BE2C (cell line): ENCODE measurements around the gene MAPK8IP1.

Experiments used
- DNase-seq: peaks from one replicate; pipeline ENCODE4 v3.0.0-alpha.2; 2020
- H3K27me3 ChIP-seq: fragments of 250-450 bp; sonication (Bioruptor Pico); 2 replicates; pipeline ENCODE4 v1.5.1; 2020; ENCODE audit warnings: mild to moderate bottlenecking
- H3K36me3 ChIP-seq: fragments of 250-450 bp; sonication (Bioruptor Pico); 2 replicates; pipeline ENCODE4 v1.5.1; 2020; ENCODE audit warnings: mild to moderate bottlenecking
- H3K4me1 ChIP-seq: fragments of 250-450 bp; sonication (Bioruptor Pico); 2 replicates; pipeline ENCODE4 v1.5.1; 2020
- H3K4me3 ChIP-seq: 2 replicates; pipeline ENCODE4 v1.5.1; 2011; ENCODE audit warnings: low read depth, low read length
- H3K9me3 ChIP-seq: fragments of 250-450 bp; sonication (Bioruptor Pico); 2 replicates; pipeline ENCODE4 v1.5.1; 2020
- CTCF ChIP-seq: IDR thresholded peaks from 2 replicates; pipeline ENCODE4 v1.5.1; 2012; ENCODE audit warnings: mild to moderate bottlenecking, low read depth, low read length

The MAPK8IP1 gene

GRCh38 chr11:45933846-45934579, 48.6 kb downstream of the MAPK8IP1 start:
- peaks cover 4% of the 10 kb centered on the region; the same call in 1 of the 2 replicates for H3K36me3 ChIP-seq
- DNase-seq: no peak

GRCh38 chr11:45934580-45935318, 49.3 kb downstream of the MAPK8IP1 start:
- H3K4me3 ChIP-seq: no peak overlapping the region
- peaks cover 4% of the 10 kb centered on the region; the same call in 1 of the 2 replicates for H3K36me3 ChIP-seq
- no peaks in the 10 kb centered on the region for H3K27me3 ChIP-seq
- no peaks in the 10 kb centered on the region for H3K9me3 ChIP-seq
- H3K4me1 ChIP-seq: no peaks in the 10 kb centered on the region
- TF ChIP-seq CTCF: no peak
- DNase-seq: no peak

More at GRCh38 chr11:45933846-45934579, 48.6 kb downstream of the MAPK8IP1 start:
- no peaks in the 10 kb centered on the region for H3K4me1 ChIP-seq
- H3K27me3 ChIP-seq: no peaks in the 10 kb centered on the region
- H3K4me3 ChIP-seq: no peak overlapping the region
- H3K9me3 ChIP-seq: no peaks in the 10 kb centered on the region
- no peak for TF ChIP-seq CTCF

GRCh38 chr11:45935349-45936064, 50.1 kb downstream of the MAPK8IP1 start:
- H3K27me3 ChIP-seq: no peaks in the 10 kb centered on the region
- H3K9me3 ChIP-seq: no peaks in the 10 kb centered on the region
- no peak overlapping the region for H3K4me3 ChIP-seq
- no peak for DNase-seq
- peaks cover 4% of the 10 kb centered on the region; the same call in 1 of the 2 replicates for H3K36me3 ChIP-seq
- TF ChIP-seq CTCF: no peak
- H3K4me1 ChIP-seq: no peaks in the 10 kb centered on the region

GRCh38 chr11:45936511-45937054, 51.1 kb downstream of the MAPK8IP1 start:
- DNase-seq: no peak
- Histone ChIP-seq H3K27me3 (no peaks in the 10 kb centered on the region), H3K4me3 (no peak overlapping the region), H3K9me3 (no peaks in the 10 kb centered on the region), H3K4me1 (no peaks in the 10 kb centered on the region), H3K36me3 (peaks cover 4% of the 10 kb centered on the region; the same call in 1 of the 2 replicates)
- TF ChIP-seq CTCF: no peak

GRCh38 chr11:45937916-45938315, 52.5 kb downstream of the MAPK8IP1 start:
- no peaks in the 10 kb centered on the region for H3K4me1 ChIP-seq
- no peak for DNase-seq
- H3K9me3 ChIP-seq: no peaks in the 10 kb centered on the region
- H3K27me3 ChIP-seq: no peaks in the 10 kb centered on the region
- TF ChIP-seq CTCF: no peak
- peaks cover 4% of the 10 kb centered on the region; the same call in 1 of the 2 replicates for H3K36me3 ChIP-seq
- H3K4me3 ChIP-seq: no peak overlapping the region
